Upper lobe of left lung (tissue), 6 donors: ENCODE measurements around the gene PRDX1. TPM values are rescaled to one million over a fixed set of nuclear protein-coding genes. Genes with fewer than 3 reads are reported as not detected.
"Not testable (repeated sequence)": the region's sequence is repeated elsewhere in the genome, so short reads cannot be mapped to it uniquely, and the experiment has no call there.

ENCODE experiments used
- ATAC-seq, 2 donors: fragments of 200-7000 bp; cut with Tn5 transposase; one replicate each; pipeline ENCODE4 v1.9.1; 2022; ENCODE audit warnings: mild to moderate bottlenecking in 2 of 2, moderate library complexity in 2 of 2; ENCODE audit not compliant: low FRiP score in 2 of 2
- DNase-seq, 2 donors: peaks; one replicate each; pipeline ENCODE4 v3.0.0-alpha.2; 2019 to 2020
- H3K27ac ChIP-seq, 4 donors: fragments of 200-600 bp; sonication (generic); one replicate each; pipeline ENCODE4 v1.5.1; 2016 to 2019
- H3K27me3 ChIP-seq, 4 donors: fragments of 200-600 bp; sonication (generic); one replicate each; pipeline ENCODE4 v1.5.1; 2017 to 2019
- H3K36me3 ChIP-seq, 4 donors: fragments of 200-600 bp; sonication (generic); one replicate each; pipeline ENCODE4 v1.5.1; 2016 to 2019
- H3K4me1 ChIP-seq, 4 donors: fragments of 200-600 bp; sonication (generic); one replicate each; pipeline ENCODE4 v1.5.1; 2018 to 2019
- H3K4me3 ChIP-seq, 4 donors: fragments of 200-600 bp; sonication (generic); one replicate each; pipeline ENCODE4 v1.5.1; 2017 to 2019; ENCODE audit warnings: mild to moderate bottlenecking in 2 of 4, moderate library complexity in 1 of 4
- H3K9me3 ChIP-seq, 4 donors: fragments of 200-600 bp; sonication (generic); one replicate each; pipeline ENCODE4 v1.5.1; 2018 to 2019
- CTCF ChIP-seq, 6 experiments: fragments of 450-650 bp in 4 of 6; fragments of 200-600 bp in 2 of 6; sonication (generic) in 2 of 6; IDR thresholded peaks; one replicate each; pipeline ENCODE4 v1.5.1; 2016 to 2019; ENCODE audit warnings: antibody characterized with exemption in 6 of 6
- EP300 ChIP-seq, 4 donors: sonication (generic); formaldehyde crosslinking; IDR thresholded peaks; one replicate each; pipeline ENCODE4 v1.5.1; 2017; ENCODE audit warnings: antibody characterized with exemption in 4 of 4, control low read depth in 2 of 4
- POLR2A ChIP-seq, 4 donors: fragments of 450-650 bp; IDR thresholded peaks; one replicate each; pipeline ENCODE4 v1.5.1; 2016 to 2017; ENCODE audit warnings: antibody characterized with exemption in 4 of 4, mild to moderate bottlenecking in 2 of 4
- POLR2AphosphoS5 ChIP-seq, 2 donors: sonication (generic); formaldehyde crosslinking; IDR thresholded peaks; one replicate each; pipeline ENCODE4 v1.5.1; 2017; ENCODE audit warnings: antibody characterized with exemption in 2 of 2
- WGBS, 2 donors: methylation state at CpG; one replicate each; pipeline ENCODE4 v1.1.5; 2017 to 2018; 5-methylcytosine and 5-hydroxymethylcytosine counted together
- total RNA-seq, 6 donors: library from RNA; depleted of rRNA in 4 of 6; stranded (reverse); fragments of >200 nt in 4 of 6; gene quantifications; one replicate each; pipeline versions ENCODE4 v1.1.0 to v1.2.1, GENCODE V29; 2016 to 2021
- donor health status: DM: no; HTN: no; CAD: no; lungs with moderate emphysema.
- donor health status: DM: no; HTN: yes; CAD: no; lungs with severe emphysema.

The PRDX1 gene
- total RNA-seq, 6 donors from 2014 or later, result 108 to 468 (median 390) TPM

GRCh38 chr1:45478121-45478814, 43.4 kb downstream of the PRDX1 start:
- no peak for ATAC-seq
- H3K4me3 ChIP-seq, result no peak overlapping the region
- TF ChIP-seq POLR2A (IDR thresholded peaks at IDR 0.05) (no peak), POLR2AphosphoS5 (IDR thresholded peaks at IDR 0.05) (no peak), CTCF (IDR thresholded peaks at IDR 0.05) (no peak), EP300 (IDR thresholded peaks at IDR 0.05) (no peak)
- H3K36me3 ChIP-seq, result no peaks in the 10 kb centered on the region
- 61 to 71% methylated on average over 4 of the region's 4 CpGs for WGBS, 2 donors
- H3K4me1 ChIP-seq, result no peaks in the 10 kb centered on the region
- H3K9me3 ChIP-seq, result no peaks in the 10 kb centered on the region
- no peak for DNase-seq
- no peaks in the 10 kb centered on the region for H3K27me3 ChIP-seq
- no peak overlapping the region for H3K27ac ChIP-seq

- Histone ChIP-seq H3K4me3 (no peak overlapping the region), H3K4me1 (no peaks in the 10 kb centered on the region), H3K27ac (no peak overlapping the region), H3K27me3 (no peaks in the 10 kb centered on the region), H3K36me3 (no peaks in the 10 kb centered on the region), H3K9me3 (no peaks in the 10 kb centered on the region)
- DNase-seq (no peak), ATAC-seq (no peak)
- no peak for TF ChIP-seq CTCF (IDR thresholded peaks at IDR 0.05)
- TF ChIP-seq POLR2AphosphoS5 (IDR thresholded peaks at IDR 0.05), result no peak
- TF ChIP-seq POLR2A (IDR thresholded peaks at IDR 0.05), result no peak
- TF ChIP-seq EP300 (IDR thresholded peaks at IDR 0.05), result no peak
- WGBS, 2 donors, result 88 to 92% methylated on average over 3 of the region's 3 CpGs
These were observed 44.0 kb downstream of the PRDX1 start for GRCh38 chr1:45477646-45478045.

GRCh38 chr1:45474194-45474593, 47.5 kb downstream of the PRDX1 start:
- WGBS, 2 donors, result 87 to 97% methylated on average over 6 of the region's 6 CpGs
- DNase-seq, H3K36me3 ChIP-seq, H3K9me3 ChIP-seq, ATAC-seq, H3K27ac ChIP-seq, H3K4me3 ChIP-seq, H3K4me1 ChIP-seq, H3K27me3 ChIP-seq: not testable (repeated sequence)

- no peak for TF ChIP-seq POLR2A (IDR thresholded peaks at IDR 0.05)
- WGBS, 2 donors, result 87 to 97% methylated on average over 2 of the region's 2 CpGs
- no peak overlapping the region for H3K27ac ChIP-seq
- DNase-seq (no peak), ATAC-seq (no peak)
- H3K36me3 ChIP-seq, result no peaks in the 10 kb centered on the region
- no peaks in the 10 kb centered on the region for H3K27me3 ChIP-seq
- H3K4me3 ChIP-seq, result no peak overlapping the region
- no peaks in the 10 kb centered on the region for H3K9me3 ChIP-seq
- no peaks in the 10 kb centered on the region for H3K4me1 ChIP-seq
These were observed 48.4 kb downstream of the PRDX1 start for GRCh38 chr1:45473302-45473701.

GRCh38 chr1:45470306-45470798, 51.3 kb downstream of the PRDX1 start:
- WGBS, 2 donors, result 64 to 68% methylated on average over 2 of the region's 2 CpGs
- Histone ChIP-seq H3K4me1 (no peaks in the 10 kb centered on the region), H3K9me3 (no peaks in the 10 kb centered on the region), H3K4me3 (no peak overlapping the region), H3K27me3 (no peaks in the 10 kb centered on the region), H3K27ac (no peak overlapping the region), H3K36me3 (no peaks in the 10 kb centered on the region)
- ATAC-seq (no peak), DNase-seq (no peak)
- TF ChIP-seq POLR2AphosphoS5 (IDR thresholded peaks at IDR 0.05) (no peak), CTCF (IDR thresholded peaks at IDR 0.05) (no peak), POLR2A (IDR thresholded peaks at IDR 0.05) (no peak), EP300 (IDR thresholded peaks at IDR 0.05) (no peak)

GRCh38 chr1:45467353-45467752, 54.3 kb downstream of the PRDX1 start:
- not testable (repeated sequence) for H3K4me3 ChIP-seq, H3K27ac ChIP-seq, H3K4me1 ChIP-seq, DNase-seq, ATAC-seq, H3K36me3 ChIP-seq, H3K27me3 ChIP-seq, H3K9me3 ChIP-seq
- WGBS, 2 donors, result 93 to 97% methylated on average over 9 of the region's 9 CpGs
